Left ventricle myocardium superior (tissue), 1 donor: ENCODE results near the gene RAB18. TPM values are rescaled to one million over a fixed set of nuclear protein-coding genes. Genes with fewer than 3 reads are reported as not detected.

Source experiments
- total RNA-seq: library from RNA; stranded (reverse); fragmentation: NEBNext Ultra II Directional; extraction: Animal tissue kit (Norgen Biotek cat#: 25700); gene quantifications from one replicate; pipeline ENCODE4 v1.2.1, GENCODE V29; 2021
- donor health status: DM: no; HTN: yes; CAD: no; lungs with severe emphysema.

RAB18 gene
- total RNA-seq, 1 donor from 2014 or later, result 124 TPM

Other genes with a start within 250 kb of the RAB18 start
- 0.15 TPM for gene MKX, start 241.5 kb downstream of the RAB18 start, total RNA-seq